Neural progenitor cell (in vitro differentiated cells): ENCODE data around the gene LINGO1. TPM values are rescaled to one million over a fixed set of nuclear protein-coding genes. Genes with fewer than 3 reads are reported as not detected.

ENCODE experiments used
- DNase-seq: peaks from one replicate; pipeline ENCODE4 v3.0.0-alpha.2; 2016; ENCODE audit warnings: low spot score
- H2AFZ ChIP-seq: fragments of 200-600 bp; sonication (generic); replicated peaks from 2 replicates; pipeline ENCODE4 v1.6.1; 2016; ENCODE audit warnings: antibody characterized with exemption
- H3F3A ChIP-seq: fragments of 200-600 bp; sonication (generic); 2 replicates; pipeline ENCODE4 v1.6.1; 2016; ENCODE audit warnings: antibody characterized with exemption, low read depth
- H3K27ac ChIP-seq: fragments of 200-600 bp; sonication (generic); 2 replicates; pipeline ENCODE4 v1.5.1; 2016; ENCODE audit warnings: mild to moderate bottlenecking
- H3K27me3 ChIP-seq: fragments of 200-600 bp; sonication (generic); 2 replicates; pipeline ENCODE4 v1.6.1; 2016; ENCODE audit warnings: mild to moderate bottlenecking, moderate library complexity
- H3K36me3 ChIP-seq: fragments of 200-600 bp; sonication (generic); 2 replicates; pipeline ENCODE4 v1.5.1; 2016
- H3K4me1 ChIP-seq: fragments of 200-600 bp; sonication (generic); 2 replicates; pipeline ENCODE4 v1.6.1; 2016; ENCODE audit warnings: mixed run types
- H3K4me2 ChIP-seq: fragments of 200-600 bp; sonication (generic); 2 replicates; pipeline ENCODE4 v1.6.1; 2016
- H3K4me3 ChIP-seq: fragments of 200-600 bp; sonication (generic); 2 replicates; pipeline ENCODE4 v1.5.1; 2016
- H3K79me2 ChIP-seq: fragments of 200-600 bp; sonication (generic); 2 replicates; pipeline ENCODE4 v1.6.1; 2016; ENCODE audit warnings: low read depth
- H3K9ac ChIP-seq: fragments of 200-600 bp; sonication (generic); 2 replicates; pipeline ENCODE4 v1.6.1; 2016
- H3K9me3 ChIP-seq: fragments of 200-600 bp; sonication (generic); 2 replicates; pipeline ENCODE4 v1.5.1; 2016; ENCODE audit warnings: low read depth
- H4K20me1 ChIP-seq: fragments of 200-600 bp; sonication (generic); 2 replicates; pipeline ENCODE4 v1.6.1; 2016; ENCODE audit warnings: low read depth
- H3K27ac Mint-ChIP-seq: 3 replicates; pipeline ENCODE4 v1.8.0; 2021; ENCODE audit warnings: mixed read lengths
- H3K27me3 Mint-ChIP-seq: 2 replicates; pipeline ENCODE4 v1.8.0; 2022; ENCODE audit warnings: low read depth, mild to moderate bottlenecking, inconsistent platforms, moderate library complexity, mixed read lengths; ENCODE audit not compliant: insufficient read depth
- H3K36me3 Mint-ChIP-seq: 3 replicates; pipeline ENCODE4 v1.8.0; 2021; ENCODE audit warnings: mixed read lengths
- H3K4me1 Mint-ChIP-seq: 3 replicates; pipeline ENCODE4 v1.8.0; 2021; ENCODE audit warnings: mixed read lengths
- H3K4me3 Mint-ChIP-seq: 3 replicates; pipeline ENCODE4 v1.8.0; 2021; ENCODE audit warnings: mild to moderate bottlenecking, moderate library complexity, mixed read lengths
- H3K9me3 Mint-ChIP-seq: 3 replicates; pipeline ENCODE4 v1.8.0; 2020; ENCODE audit warnings: mixed read lengths
- CTCF ChIP-seq: fragments of 200-600 bp; sonication (generic); IDR thresholded peaks from 2 replicates; pipeline ENCODE4 v1.5.1; 2017; ENCODE audit warnings: antibody characterized with exemption, mild to moderate bottlenecking
- EZH2 ChIP-seq: fragments of 200-600 bp; sonication (generic); IDR thresholded peaks from 2 replicates; pipeline ENCODE4 v1.6.1; 2017; ENCODE audit warnings: antibody characterized with exemption, mild to moderate bottlenecking, moderate library complexity
- EZH2phosphoT487 ChIP-seq: fragments of 200-600 bp; sonication (generic); IDR thresholded peaks from 2 replicates; pipeline ENCODE4 v1.6.1; 2017; ENCODE audit warnings: antibody characterized with exemption
- total RNA-seq: library from RNA; depleted of rRNA; stranded (reverse); fragments of >200 nt; gene quantifications from 2 replicates; pipeline ENCODE4 v1.2.3, GENCODE V29; 2015; ENCODE audit warnings: low replicate concordance

The LINGO1 gene
- total RNA-seq, 1 donor from 2014 or later: 7.9 TPM

GRCh38 chr15:77572186-77572585, 60.5 kb downstream of the LINGO1 start:
- Histone ChIP-seq H3K4me2 (no peak overlapping the region), H3K4me1 (peaks cover 27% of the 10 kb centered on the region), H3F3A (peaks cover 8% of the 10 kb centered on the region), H3K9ac (no peak overlapping the region), H3K27ac (no peak overlapping the region), H3K4me3 (no peak overlapping the region), H2AFZ (no peak overlapping the region), H4K20me1 (no peaks in the 10 kb centered on the region), H3K9me3 (no peaks in the 10 kb centered on the region), H3K36me3 (no peaks in the 10 kb centered on the region), H3K79me2 (no peaks in the 10 kb centered on the region), H3K27me3 (no peaks in the 10 kb centered on the region)
- TF ChIP-seq EZH2: no peak
- no peak for TF ChIP-seq CTCF
- TF ChIP-seq EZH2phosphoT487: no peak
- peaks cover 48% of the 10 kb centered on the region for H3K4me1 Mint-ChIP-seq
- H3K27me3 Mint-ChIP-seq: peaks cover 11% of the 10 kb centered on the region
- no peaks in the 10 kb centered on the region for H3K36me3 Mint-ChIP-seq
- H3K27ac Mint-ChIP-seq: peak overlapping the region; percentile 75
- DNase-seq: no peak
- H3K4me3 Mint-ChIP-seq: no peak overlapping the region
- no peaks in the 10 kb centered on the region for H3K9me3 Mint-ChIP-seq

GRCh38 chr15:77571741-77572140, 61.0 kb downstream of the LINGO1 start:
- H3K27ac ChIP-seq: no peak overlapping the region
- H3K79me2 ChIP-seq: no peaks in the 10 kb centered on the region
- H3K4me3 ChIP-seq: no peak overlapping the region
- DNase-seq: no peak
- H3F3A ChIP-seq: peaks cover 8% of the 10 kb centered on the region
- H3K4me1 Mint-ChIP-seq: peaks cover 48% of the 10 kb centered on the region
- peaks cover 9% of the 10 kb centered on the region for H3K27me3 Mint-ChIP-seq
- no peak overlapping the region for H3K27ac Mint-ChIP-seq
- no peaks in the 10 kb centered on the region for H3K36me3 ChIP-seq
- peaks cover 23% of the 10 kb centered on the region for H3K4me1 ChIP-seq
- no peak overlapping the region for H3K9ac ChIP-seq
- no peaks in the 10 kb centered on the region for H3K36me3 Mint-ChIP-seq
- H3K4me2 ChIP-seq: no peak overlapping the region
- H3K9me3 ChIP-seq: no peaks in the 10 kb centered on the region
- TF ChIP-seq CTCF (no peak), EZH2 (no peak), EZH2phosphoT487 (no peak)
- no peak overlapping the region for H2AFZ ChIP-seq
- H3K9me3 Mint-ChIP-seq: no peaks in the 10 kb centered on the region
- no peak overlapping the region for H3K4me3 Mint-ChIP-seq
- H4K20me1 ChIP-seq: no peaks in the 10 kb centered on the region
- no peaks in the 10 kb centered on the region for H3K27me3 ChIP-seq

GRCh38 chr15:77571181-77571580, 61.5 kb downstream of the LINGO1 start:
- peaks cover 9% of the 10 kb centered on the region for H3K27me3 Mint-ChIP-seq

More at GRCh38 chr15:77571181-77571580, 61.5 kb downstream of the LINGO1 start:
- no peaks in the 10 kb centered on the region for H3K9me3 Mint-ChIP-seq
- peaks cover 8% of the 10 kb centered on the region for H3F3A ChIP-seq
- no peak overlapping the region for H3K4me3 ChIP-seq
- no peaks in the 10 kb centered on the region for H3K9me3 ChIP-seq
- peaks cover 26% of the 10 kb centered on the region for H3K4me1 ChIP-seq
- H3K4me3 Mint-ChIP-seq: no peak overlapping the region
- TF ChIP-seq CTCF (no peak), EZH2phosphoT487 (no peak), EZH2 (no peak)
- H4K20me1 ChIP-seq: no peaks in the 10 kb centered on the region
- no peaks in the 10 kb centered on the region for H3K79me2 ChIP-seq
- H2AFZ ChIP-seq: no peak overlapping the region
- H3K27me3 ChIP-seq: no peaks in the 10 kb centered on the region
- H3K36me3 Mint-ChIP-seq: no peaks in the 10 kb centered on the region
- no peak for DNase-seq
- no peak overlapping the region for H3K27ac ChIP-seq
- no peak overlapping the region for H3K9ac ChIP-seq
- H3K4me1 Mint-ChIP-seq: peaks cover 49% of the 10 kb centered on the region
- H3K36me3 ChIP-seq: no peaks in the 10 kb centered on the region
- H3K4me2 ChIP-seq: no peak overlapping the region
- H3K27ac Mint-ChIP-seq: no peak overlapping the region
